Skin of body (tissue), 2 donors: ENCODE data around the gene ANKRD26. TPM values are rescaled to one million over a fixed set of nuclear protein-coding genes. Genes with fewer than 3 reads are reported as not detected.
"Not testable (repeated sequence)": the region's sequence is repeated elsewhere in the genome, so short reads cannot be mapped to it uniquely, and the experiment has no call there.

ENCODE experiments used
- DNase-seq: peaks from one replicate; lab custom pipeline; 2025; lab: John Stamatoyannopoulos, UW
- total RNA-seq: library from RNA; depleted of rRNA; stranded (reverse); fragments of >200 nt; gene quantifications from one replicate; pipeline ENCODE4 v1.2.3, GENCODE V29; 2014

The ANKRD26 gene
- total RNA-seq = 17.6 TPM

DNA sequence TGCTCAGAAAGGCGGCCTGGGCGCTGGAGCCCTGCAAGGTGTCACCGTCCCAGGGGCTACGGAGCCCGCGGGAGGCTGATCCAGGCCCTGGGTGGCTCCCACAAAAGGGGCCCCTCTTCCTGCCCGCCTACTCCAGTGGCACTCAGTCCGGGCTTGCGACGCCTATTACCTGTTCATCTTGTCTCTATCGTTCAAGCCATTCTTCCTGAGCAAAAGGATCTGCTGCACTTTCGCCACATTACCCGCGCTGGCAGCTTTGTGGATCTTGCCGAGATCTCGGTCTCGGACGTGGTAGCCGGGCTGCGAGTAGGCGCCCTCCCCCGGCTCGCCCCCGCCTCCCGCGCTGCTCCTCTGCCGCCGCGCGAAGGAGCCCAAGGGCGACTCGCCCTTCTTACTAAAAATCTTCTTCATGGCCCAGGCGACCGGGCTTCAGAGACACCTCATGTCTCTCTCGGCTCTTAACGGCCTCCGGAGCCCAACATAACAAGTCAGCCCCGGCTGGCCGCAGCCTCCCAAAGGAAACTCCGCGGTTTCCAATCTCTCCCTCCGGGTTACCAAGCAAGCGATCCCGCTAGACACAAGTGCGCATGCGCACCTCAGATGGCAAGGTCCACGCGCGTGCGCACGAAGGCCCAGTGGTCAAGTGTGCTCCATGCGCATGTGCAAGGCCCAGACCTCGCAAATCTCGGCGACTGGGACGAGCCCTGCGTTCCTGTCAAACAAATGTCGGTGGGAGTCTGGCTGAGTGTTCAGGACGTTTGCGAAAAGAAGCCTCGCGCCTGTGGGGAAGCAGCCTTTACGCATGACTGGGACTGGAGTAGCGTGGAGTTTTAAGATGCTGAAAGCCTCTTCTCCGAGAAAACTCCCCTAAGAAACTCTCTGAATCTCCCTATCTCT lies at the start of gene ANKRD26:
Gene ANKRD26, minus strand, starts transcription at position 579 of the 897 bp plus-strand sequence. Its CDS starts 168 bp downstream, at position 411.
- DNase-seq = peak; percentile 95

DNA sequence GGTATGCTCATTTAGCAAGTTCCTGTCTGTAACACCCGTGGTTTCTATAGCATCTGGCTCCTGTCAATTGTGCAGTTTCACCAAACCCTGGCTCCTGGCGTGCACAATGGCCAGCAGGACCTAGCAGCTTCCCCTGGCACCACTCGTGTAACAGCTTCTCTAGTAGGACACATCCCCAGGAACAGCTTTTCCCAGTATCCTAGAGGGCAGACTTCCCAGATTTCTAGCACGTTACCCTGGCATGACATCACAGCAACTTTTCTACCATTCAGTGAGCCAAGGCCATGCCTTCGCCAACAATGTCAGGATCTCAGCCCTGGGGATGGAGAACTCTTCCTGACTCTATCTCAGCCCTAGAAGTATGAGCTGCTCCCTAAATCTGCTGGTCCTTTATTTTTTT lies 47.4 kb upstream of the ANKRD26 start:
- DNase-seq = no peak

- no peak for DNase-seq
Observed at GRCh38 chr10:27145937-27146336, 45.6 kb upstream of the ANKRD26 start.

GRCh38 chr10:27143686-27144085 lies 43.4 kb upstream of the ANKRD26 start:
- no peak for DNase-seq

DNA sequence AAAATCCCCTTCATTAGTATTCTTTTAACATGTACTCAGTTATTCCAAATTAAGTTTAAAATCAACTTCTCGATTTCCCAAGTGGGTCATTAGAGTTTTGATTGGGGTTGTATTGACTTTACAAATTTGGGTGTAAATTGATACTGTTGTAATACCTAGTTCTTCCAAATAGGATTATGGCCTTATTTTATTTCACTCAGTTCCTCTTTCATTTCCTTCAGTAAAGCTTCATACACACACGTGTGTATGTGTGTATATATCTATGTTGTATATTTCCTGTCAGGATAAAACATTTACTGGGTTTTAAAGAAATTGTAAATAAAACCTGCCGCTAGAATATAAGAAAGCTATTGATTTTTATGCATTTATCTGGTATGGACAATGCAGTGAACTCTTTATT lies 38.0 kb upstream of the ANKRD26 start:
- no peak for DNase-seq

DNA sequence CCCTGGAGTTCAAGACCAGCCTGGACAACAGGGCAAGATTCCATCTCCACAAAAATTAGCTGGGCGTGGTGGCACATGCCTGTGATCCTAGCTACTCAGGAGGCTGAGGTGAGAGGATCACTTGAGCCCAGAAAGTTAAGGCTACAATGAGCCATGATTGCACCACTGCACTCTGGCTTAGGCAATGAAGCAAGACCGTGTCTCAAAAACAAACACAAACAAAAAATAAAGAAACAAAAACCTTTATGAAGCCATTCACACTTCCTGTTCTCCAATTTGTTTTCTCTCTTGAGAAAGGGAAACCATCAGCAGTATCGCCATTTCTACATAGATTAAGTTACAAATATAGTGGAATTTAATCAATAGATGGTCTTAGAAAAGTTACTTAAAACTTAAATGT lies 34.1 kb upstream of the ANKRD26 start:
- DNase-seq = no peak

DNA sequence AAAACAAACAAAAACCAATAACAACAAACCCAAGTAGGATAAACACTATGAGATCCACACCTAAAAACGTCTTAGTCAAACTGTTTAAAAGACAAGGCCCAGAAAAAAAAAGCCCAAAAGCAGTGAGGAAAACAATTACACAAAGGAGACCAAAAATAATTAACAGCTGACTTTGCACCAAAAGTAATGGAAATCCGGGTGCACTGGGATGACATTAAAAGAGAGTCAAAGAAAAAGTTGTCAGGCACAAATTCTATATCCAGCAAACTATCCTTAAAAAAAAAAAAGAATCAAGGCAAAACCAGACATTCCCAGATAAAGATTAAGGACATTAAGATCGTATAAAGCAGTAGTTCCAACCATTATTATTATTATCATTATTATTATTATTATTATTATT lies 7.9 kb upstream of the ANKRD26 start:
- no peak for DNase-seq

- DNase-seq = no peak
Observed at GRCh38 chr10:27104919-27105318, 4.6 kb upstream of the ANKRD26 start.

GRCh38 chr10:27100813-27101347 lies 586 bp upstream of the ANKRD26 start:
- DNase-seq = peak; percentile 46

GRCh38 chr10:27099448-27099847 lies 846 bp downstream of the ANKRD26 start:
- no peak for DNase-seq

DNA sequence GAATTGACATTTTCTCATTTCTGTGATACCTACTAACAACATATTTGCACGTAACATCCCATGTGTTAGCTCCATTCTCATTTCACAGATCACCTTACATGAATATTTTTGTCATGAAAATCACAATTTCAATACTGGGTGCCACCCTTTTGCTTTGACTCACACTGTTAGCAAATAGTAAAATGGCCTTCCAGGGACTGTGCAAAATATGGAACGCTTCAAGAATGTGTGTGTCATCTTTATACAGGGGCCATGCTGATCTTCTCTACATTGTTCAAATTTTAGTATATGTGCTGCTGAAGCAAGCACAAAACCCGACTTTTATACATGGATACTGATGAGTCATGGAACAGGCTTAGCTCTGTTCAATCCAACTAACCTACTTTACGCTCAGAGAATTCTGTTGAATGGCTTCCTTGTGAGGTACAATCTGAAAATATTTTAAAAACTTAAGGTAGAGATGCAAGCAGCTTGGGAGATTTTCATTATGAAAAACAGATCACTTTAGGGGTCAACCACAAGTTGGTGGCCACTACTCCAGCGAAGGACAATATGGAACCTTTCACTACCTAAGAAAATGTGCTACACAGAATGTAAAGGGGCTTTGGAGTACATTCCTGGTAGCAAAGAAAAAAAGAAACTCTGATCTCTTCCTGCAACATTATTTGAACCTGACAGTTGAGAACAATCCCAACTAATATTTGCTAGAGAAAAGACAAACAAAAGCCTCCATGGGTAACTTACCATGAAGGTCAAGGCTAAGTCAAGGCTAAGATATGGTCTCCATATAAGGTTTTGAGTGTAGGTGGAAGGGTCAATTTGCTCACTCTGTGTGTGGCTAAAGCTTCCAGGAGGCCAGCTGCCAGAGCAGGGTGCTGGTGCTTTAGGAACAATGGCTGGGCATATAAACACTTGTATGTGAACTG lies 11.9 kb downstream of the ANKRD26 start:
- DNase-seq = no peak

- no peak for DNase-seq
Observed at GRCh38 chr10:27072436-27073114, 27.7 kb downstream of the ANKRD26 start.

DNA sequence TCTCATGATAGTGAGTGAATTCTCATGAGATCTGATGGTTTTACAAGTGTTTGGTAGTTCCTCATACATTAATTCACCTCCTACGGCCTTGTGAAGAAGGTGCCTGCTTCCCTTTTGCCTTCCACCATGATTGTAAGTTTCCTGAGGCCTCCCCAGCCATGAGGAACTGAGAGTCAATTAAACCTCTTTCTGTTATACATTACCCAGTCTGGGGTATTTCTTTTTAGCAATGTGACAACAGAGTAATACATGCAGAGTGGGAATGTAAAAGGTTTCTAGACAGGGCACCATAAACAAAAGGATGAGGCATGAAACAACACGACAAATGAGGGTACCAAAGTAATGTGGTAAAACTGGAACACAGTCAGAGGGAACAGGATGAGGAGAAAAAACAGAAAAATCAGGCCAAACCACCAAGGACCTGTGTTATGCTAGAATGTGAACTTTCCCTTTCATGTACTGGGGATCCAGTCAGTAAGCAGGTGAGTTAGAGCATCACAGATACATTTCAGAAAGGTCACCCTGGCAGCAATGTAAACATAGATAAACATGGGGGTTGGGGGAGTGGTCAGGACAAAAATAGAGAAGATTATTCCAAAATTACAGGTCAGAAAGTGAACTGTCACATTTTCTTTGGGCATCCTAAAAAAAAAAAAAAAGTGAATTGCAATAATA lies 31.9 kb downstream of the ANKRD26 start:
- DNase-seq = no peak

DNA sequence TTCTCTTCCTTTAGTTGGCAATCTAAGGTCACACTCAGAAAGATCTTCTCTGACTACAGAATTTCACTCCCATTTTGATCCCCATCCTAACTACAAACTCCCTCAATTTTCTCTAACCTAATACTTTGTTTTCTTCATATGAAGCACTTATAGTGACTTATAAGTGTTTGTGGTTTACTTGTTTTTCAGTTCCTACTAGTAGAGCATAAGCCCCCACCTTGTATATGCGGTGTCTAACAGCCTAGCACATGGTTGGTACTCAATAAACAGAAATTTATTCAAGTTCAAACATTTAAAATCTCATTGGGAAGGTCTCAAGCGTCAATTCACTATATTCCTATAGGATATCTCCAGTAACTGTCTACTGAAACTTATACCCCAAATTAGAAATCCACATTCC lies 35.2 kb downstream of the ANKRD26 start:
- DNase-seq = no peak

- DNase-seq = no peak
Observed at GRCh38 chr10:27052656-27053055, 47.6 kb downstream of the ANKRD26 start.

- not testable (repeated sequence) for DNase-seq
Observed at GRCh38 chr10:27045247-27045646, 55.0 kb downstream of the ANKRD26 start.

GRCh38 chr10:27041196-27041595 lies 59.1 kb downstream of the ANKRD26 start:
- DNase-seq = no peak

GRCh38 chr10:27038168-27038567 lies 62.1 kb downstream of the ANKRD26 start:
- no peak for DNase-seq

- no peak for DNase-seq
Observed at GRCh38 chr10:27035163-27035562, 65.1 kb downstream of the ANKRD26 start.

DNA sequence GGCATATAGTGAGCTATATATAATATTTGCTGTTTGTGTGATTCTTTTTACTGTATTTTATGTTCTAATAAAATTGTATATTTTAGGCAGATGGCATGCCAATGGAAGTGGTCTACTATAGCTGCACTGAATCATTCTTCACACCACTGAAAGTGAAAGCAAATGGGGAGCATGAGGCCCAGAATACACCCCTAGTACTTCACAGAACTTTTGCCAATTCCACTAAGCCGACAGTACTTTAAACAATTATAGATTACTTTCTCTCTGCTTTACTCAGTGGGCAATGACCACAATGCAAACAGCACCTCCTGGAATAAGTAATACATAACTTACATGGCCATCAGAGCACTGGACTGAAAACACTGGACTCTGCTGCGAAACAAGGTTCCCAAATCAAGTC lies 70.2 kb downstream of the ANKRD26 start:
- DNase-seq = no peak

GRCh38 chr10:27022048-27022447 lies 78.2 kb downstream of the ANKRD26 start:
- no peak for DNase-seq
